Astrocyte (in vitro differentiated cells and primary cell): ENCODE measurements around the gene ZBP1. TPM values are rescaled to one million over a fixed set of nuclear protein-coding genes. Genes with fewer than 3 reads are reported as not detected.

Source experiments
- DNase-seq: peaks from one replicate; pipeline ENCODE4 v3.0.0-alpha.2; 2010; ENCODE audit warnings: low read depth
- FAIRE-seq: peaks from 2 replicates; lab custom pipeline; 2011; peaks lifted over from hg19 to GRCh38; lab: Jason Lieb, UNC
- H2AFZ ChIP-seq: 2 replicates; pipeline ENCODE4 v1.6.0; 2012; ENCODE audit warnings: low read depth, low read length, inconsistent platforms
- H3K27ac ChIP-seq: 2 replicates; pipeline ENCODE4 v1.5.1; 2011; ENCODE audit warnings: low read depth, low read length, inconsistent platforms
- H3K27me3 ChIP-seq: 2 replicates; pipeline ENCODE4 v1.6.0; 2011; ENCODE audit warnings: low read length, inconsistent platforms; ENCODE audit not compliant: insufficient read depth
- H3K36me3 ChIP-seq: 2 replicates; pipeline ENCODE4 v1.5.1; 2011; ENCODE audit warnings: low read length, inconsistent platforms; ENCODE audit not compliant: insufficient read depth
- H3K4me1 ChIP-seq: 2 replicates; pipeline ENCODE4 v1.5.1; 2011; ENCODE audit warnings: low read length, inconsistent platforms; ENCODE audit not compliant: insufficient read depth
- H3K4me2 ChIP-seq: 2 replicates; pipeline ENCODE4 v1.6.0; 2012; ENCODE audit warnings: low read length, inconsistent platforms
- H3K4me3 ChIP-seq: 2 replicates; pipeline ENCODE4 v1.5.1; 2011; ENCODE audit warnings: low read depth, mild to moderate bottlenecking, low read length, inconsistent platforms; ENCODE audit not compliant: insufficient read depth
- H3K79me2 ChIP-seq: 2 replicates; pipeline ENCODE4 v1.6.0; 2012; ENCODE audit warnings: mild to moderate bottlenecking, low read length, inconsistent platforms; ENCODE audit not compliant: insufficient read depth
- H3K9ac ChIP-seq: 2 replicates; pipeline ENCODE4 v1.6.0; 2012; ENCODE audit warnings: mild to moderate bottlenecking, low read length, inconsistent platforms
- H3K9me3 ChIP-seq: 2 replicates; pipeline ENCODE4 v1.5.1; 2012; ENCODE audit warnings: low read depth, mild to moderate bottlenecking, low read length, inconsistent platforms; ENCODE audit not compliant: insufficient read depth
- H4K20me1 ChIP-seq: 2 replicates; pipeline ENCODE4 v1.6.0; 2012; ENCODE audit warnings: low read length, inconsistent platforms; ENCODE audit not compliant: insufficient read depth
- H3K27ac Mint-ChIP-seq: one replicate; pipeline ENCODE4 v1.8.0; 2021; ENCODE audit warnings: mild to moderate bottlenecking, mixed read lengths; ENCODE audit not compliant: unreplicated experiment
- H3K27me3 Mint-ChIP-seq: one replicate; pipeline ENCODE4 v1.8.0; 2021; ENCODE audit warnings: low read depth, mixed read lengths; ENCODE audit not compliant: unreplicated experiment
- H3K36me3 Mint-ChIP-seq: one replicate; pipeline ENCODE4 v1.8.0; 2021; ENCODE audit warnings: low read depth, mixed read lengths; ENCODE audit not compliant: unreplicated experiment
- H3K4me1 Mint-ChIP-seq: one replicate; pipeline ENCODE4 v1.8.0; 2021; ENCODE audit warnings: low read depth, mixed read lengths; ENCODE audit not compliant: unreplicated experiment
- H3K4me3 Mint-ChIP-seq: one replicate; pipeline ENCODE4 v1.8.0; 2021; ENCODE audit warnings: mild to moderate bottlenecking, moderate library complexity, mixed read lengths; ENCODE audit not compliant: unreplicated experiment
- H3K9me3 Mint-ChIP-seq: one replicate; pipeline ENCODE4 v1.8.0; 2021; ENCODE audit warnings: mild to moderate bottlenecking, mixed read lengths; ENCODE audit not compliant: unreplicated experiment
- EZH2 ChIP-seq: IDR thresholded peaks from 2 replicates; pipeline ENCODE4 v1.6.1; 2012; ENCODE audit warnings: mild to moderate bottlenecking, low read length, inconsistent platforms; ENCODE audit not compliant: insufficient read depth
- total RNA-seq: library from RNA; stranded (reverse); gene quantifications from 2 replicates; pipeline ENCODE4 v1.2.1, GENCODE V29; 2021
- TF ChIP-seq, protein P1 (sequence below): IDR thresholded peaks from 2 replicates; pipeline ENCODE4 v1.5.1; 2011; ENCODE audit warnings: low read depth, mild to moderate bottlenecking, inconsistent platforms, low read length, moderate library complexity; ENCODE audit not compliant: insufficient read depth

The ZBP1 gene
- total RNA-seq, 1 donor from 2014 or later: not detected

DNA sequence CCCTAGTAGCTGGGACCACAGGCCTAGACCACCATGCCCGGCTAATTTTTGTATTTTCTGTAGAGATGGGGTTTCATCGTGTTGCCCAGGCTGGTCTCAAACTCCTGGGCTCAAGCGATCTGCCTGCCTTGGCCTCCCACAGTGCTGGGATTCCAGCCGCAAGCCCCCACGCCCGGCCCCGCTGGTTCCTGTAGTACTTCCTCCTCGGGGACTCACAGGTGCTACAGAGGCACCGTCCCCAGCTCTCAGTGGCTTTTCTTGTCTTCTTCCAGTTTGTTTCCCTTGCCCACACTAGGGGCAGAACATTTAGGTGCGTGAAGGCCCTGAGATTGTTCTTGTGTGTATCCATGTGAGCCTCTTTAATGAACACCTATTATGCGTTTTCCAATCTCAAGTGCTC is 773 bp upstream of the ZBP1 start:
- H4K20me1 ChIP-seq: no peaks in the 10 kb centered on the region
- H3K27me3 ChIP-seq: peaks cover 4% of the 10 kb centered on the region
- H3K79me2 ChIP-seq: no peaks in the 10 kb centered on the region
- Mint-ChIP-seq H3K4me3 (no peak overlapping the region), H3K9me3 (peaks cover 10% of the 10 kb centered on the region), H3K4me1 (peaks cover 7% of the 10 kb centered on the region), H3K36me3 (no peaks in the 10 kb centered on the region), H3K27ac (no peak overlapping the region), H3K27me3 (peaks cover 40% of the 10 kb centered on the region)
- TF ChIP-seq, protein P1, sequence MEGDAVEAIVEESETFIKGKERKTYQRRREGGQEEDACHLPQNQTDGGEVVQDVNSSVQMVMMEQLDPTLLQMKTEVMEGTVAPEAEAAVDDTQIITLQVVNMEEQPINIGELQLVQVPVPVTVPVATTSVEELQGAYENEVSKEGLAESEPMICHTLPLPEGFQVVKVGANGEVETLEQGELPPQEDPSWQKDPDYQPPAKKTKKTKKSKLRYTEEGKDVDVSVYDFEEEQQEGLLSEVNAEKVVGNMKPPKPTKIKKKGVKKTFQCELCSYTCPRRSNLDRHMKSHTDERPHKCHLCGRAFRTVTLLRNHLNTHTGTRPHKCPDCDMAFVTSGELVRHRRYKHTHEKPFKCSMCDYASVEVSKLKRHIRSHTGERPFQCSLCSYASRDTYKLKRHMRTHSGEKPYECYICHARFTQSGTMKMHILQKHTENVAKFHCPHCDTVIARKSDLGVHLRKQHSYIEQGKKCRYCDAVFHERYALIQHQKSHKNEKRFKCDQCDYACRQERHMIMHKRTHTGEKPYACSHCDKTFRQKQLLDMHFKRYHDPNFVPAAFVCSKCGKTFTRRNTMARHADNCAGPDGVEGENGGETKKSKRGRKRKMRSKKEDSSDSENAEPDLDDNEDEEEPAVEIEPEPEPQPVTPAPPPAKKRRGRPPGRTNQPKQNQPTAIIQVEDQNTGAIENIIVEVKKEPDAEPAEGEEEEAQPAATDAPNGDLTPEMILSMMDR: no peak
- no peak for TF ChIP-seq EZH2
- H3K36me3 ChIP-seq: no peaks in the 10 kb centered on the region
- no peak overlapping the region for H2AFZ ChIP-seq
- FAIRE-seq (no peak), DNase-seq (no peak)
- H3K9me3 ChIP-seq: no peaks in the 10 kb centered on the region
- peaks cover 5% of the 10 kb centered on the region for H3K4me1 ChIP-seq
- H3K4me2 ChIP-seq: no peak overlapping the region
- H3K9ac ChIP-seq: no peak overlapping the region
- H3K4me3 ChIP-seq: no peak overlapping the region
- H3K27ac ChIP-seq: no peak overlapping the region

DNA sequence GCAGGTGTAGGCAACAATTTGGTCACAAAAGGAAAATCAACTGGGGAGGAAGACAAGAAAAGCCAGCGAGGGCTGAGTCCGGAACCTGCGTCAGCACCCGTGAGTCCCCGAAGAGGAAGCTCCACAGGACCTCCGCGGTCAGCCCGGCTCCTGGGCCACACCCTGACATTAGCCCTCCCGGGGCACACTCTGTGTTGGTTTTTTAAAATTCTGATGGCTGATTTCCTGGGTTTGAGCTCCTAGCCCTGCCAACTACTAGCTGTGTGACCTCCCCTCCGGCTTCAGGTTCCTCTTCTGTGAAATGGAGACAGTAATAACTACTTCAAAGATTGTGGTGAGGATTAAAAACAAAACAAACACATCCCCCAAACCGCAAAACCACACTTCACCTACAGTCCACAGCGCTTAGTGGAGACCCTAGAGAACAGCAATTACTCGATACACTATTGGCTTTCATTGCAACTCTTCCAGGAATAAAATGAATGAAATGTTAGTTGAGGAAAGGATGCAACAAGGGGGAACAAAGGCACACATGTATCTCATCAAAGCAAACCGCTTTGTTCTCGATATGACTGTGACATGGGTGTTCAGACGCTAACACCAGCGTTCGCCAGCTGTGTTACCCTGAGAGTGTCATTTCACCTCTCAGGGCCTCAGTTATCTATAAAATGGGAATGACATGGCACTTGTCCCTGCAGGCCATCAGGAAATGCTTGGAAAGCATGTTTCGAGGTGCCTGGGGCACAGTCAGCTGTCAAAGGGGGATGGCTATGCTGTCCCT is 985 bp downstream of the ZBP1 start:
- Histone ChIP-seq H4K20me1 (no peaks in the 10 kb centered on the region), H3K4me2 (no peak overlapping the region), H2AFZ (no peak overlapping the region), H3K79me2 (no peaks in the 10 kb centered on the region), H3K27ac (no peak overlapping the region), H3K36me3 (no peaks in the 10 kb centered on the region), H3K27me3 (peaks cover 7% of the 10 kb centered on the region), H3K9ac (no peak overlapping the region), H3K4me3 (no peak overlapping the region), H3K9me3 (no peaks in the 10 kb centered on the region), H3K4me1 (peaks cover 5% of the 10 kb centered on the region)
- Mint-ChIP-seq H3K27ac (no peak overlapping the region), H3K4me3 (no peak overlapping the region), H3K4me1 (peaks cover 7% of the 10 kb centered on the region), H3K9me3 (peaks cover 6% of the 10 kb centered on the region), H3K36me3 (no peaks in the 10 kb centered on the region), H3K27me3 (peaks cover 49% of the 10 kb centered on the region)
- no peak for FAIRE-seq
- TF ChIP-seq, protein P1: no peak
- TF ChIP-seq EZH2: no peak
- no peak for DNase-seq

DNA sequence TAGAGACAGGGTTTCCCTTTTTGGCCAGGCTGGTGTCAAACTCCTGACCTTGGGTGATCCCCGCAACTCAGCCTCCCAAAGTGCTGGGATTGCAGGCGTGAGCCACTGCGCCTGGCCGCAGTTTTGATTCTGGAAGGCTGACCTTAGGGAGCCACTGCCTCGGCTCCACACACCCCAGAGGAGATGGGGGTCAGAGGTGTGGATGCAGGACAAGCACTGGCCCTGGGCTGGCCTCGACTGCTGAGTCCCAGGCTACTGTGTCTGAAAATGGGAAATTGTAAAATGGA is 1.5 kb downstream of the ZBP1 start:
- H3K4me1 Mint-ChIP-seq: peaks cover 7% of the 10 kb centered on the region
- no peak for DNase-seq
- Histone ChIP-seq H3K9me3 (no peaks in the 10 kb centered on the region), H3K4me3 (no peak overlapping the region), H3K4me2 (no peak overlapping the region), H3K27me3 (peaks cover 7% of the 10 kb centered on the region), H3K36me3 (no peaks in the 10 kb centered on the region), H4K20me1 (no peaks in the 10 kb centered on the region), H3K27ac (no peak overlapping the region), H3K4me1 (peaks cover 5% of the 10 kb centered on the region), H3K9ac (no peak overlapping the region), H2AFZ (no peak overlapping the region), H3K79me2 (no peaks in the 10 kb centered on the region)
- no peak for TF ChIP-seq EZH2
- TF ChIP-seq, protein P1: no peak
- H3K4me3 Mint-ChIP-seq: no peak overlapping the region
- peaks cover 49% of the 10 kb centered on the region for H3K27me3 Mint-ChIP-seq
- H3K36me3 Mint-ChIP-seq: no peaks in the 10 kb centered on the region
- H3K9me3 Mint-ChIP-seq: peaks cover 6% of the 10 kb centered on the region
- H3K27ac Mint-ChIP-seq: no peak overlapping the region
- FAIRE-seq: no peak
